ENCODE results near the gene CRABP2. TPM values are rescaled to one million over a fixed set of nuclear protein-coding genes. Genes with fewer than 3 reads are reported as not detected.

CRABP2 gene
- total RNA-seq, 2 experiments from 2014 or later: 3.2 to 4.2 TPM

DNA sequence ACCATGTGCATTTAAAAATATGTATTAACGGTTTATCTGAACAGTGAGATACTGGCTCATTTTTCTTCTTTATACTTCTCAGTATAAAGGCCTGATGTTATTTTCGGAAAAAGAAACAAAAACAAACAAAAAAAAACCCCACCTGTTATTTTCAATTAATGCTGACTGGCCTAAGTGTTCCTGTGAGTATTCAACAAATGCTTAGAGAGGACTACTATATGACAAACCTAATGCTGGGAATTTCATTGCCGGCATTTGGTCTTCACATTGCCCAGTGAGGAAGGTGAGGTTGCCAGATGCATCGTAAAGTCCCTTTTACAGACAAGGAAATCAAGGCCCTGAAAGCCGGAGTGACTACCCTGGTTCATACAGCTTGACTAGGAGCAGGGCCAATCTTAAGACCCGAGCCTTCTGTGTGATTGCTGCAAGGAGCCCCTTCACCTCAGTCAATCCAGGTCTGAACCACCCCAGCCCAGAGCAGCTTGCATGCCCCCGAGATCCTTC lies 34.9 kb upstream of the CRABP2 start:
- POLR2A ChIA-PET: interaction anchor here (0.9 to 3.6 kb wide), 7 partner anchors 11 to 235 kb away, joined by 3 to 169 read pairs (median 11); partner anchors contain the start of genes CRABP2, HDGF, ISG20L2 and METTL25B
- intact Hi-C loops (cut with DNase I, micrococcal nuclease): loop anchor here (1.0 to 10.0 kb wide), 5 partner anchors 10 to 688 kb away; partner anchors contain the start of genes LAMTOR2 (in 1 of the 2), PMF1 (in 1 of the 2), SMG5 (in 1 of the 2) and TMEM79 (in 1 of the 2)
- CTCF ChIA-PET: interaction anchor here (1.0 to 6.3 kb wide), 6 partner anchors 9 to 120 kb away, joined by 4 to 62 read pairs (median 10); partner anchors contain the start of genes ISG20L2, METTL25B, NTRK1 and PRCC
- H3K4me1 ChIP-seq (ENCODE audit: insufficient read depth, low read length): peaks cover 24% of the 10 kb centered on the region
- peak overlapping the region; percentile 74 for H3K4me3 ChIP-seq (ENCODE audit: low read length)
- peak overlapping the region; percentile 89 for H3K27ac Mint-ChIP-seq
- peaks cover 0 to 3% of the 10 kb centered on the region in 2 experiments for H3K9me3 ChIP-seq (ENCODE audit: control insufficient read depth in 1 of 2, insufficient read depth in 1 of 2, low read length in 2 of 2)
- peaks cover 58% of the 10 kb centered on the region for H3K36me3 ChIP-seq (ENCODE audit: insufficient read depth, low read length)
- H3K4me1 Mint-ChIP-seq (ENCODE audit: low read depth): peaks cover 33% of the 10 kb centered on the region
- DNase-seq (no peak), ATAC-seq (ENCODE audit: poor library complexity) (no peak)
- no peaks in the 10 kb centered on the region for H3K27me3 ChIP-seq (ENCODE audit: control insufficient read depth in 1 of 2, insufficient read depth in 2 of 2, low read length in 2 of 2)
- peaks cover 70% of the 10 kb centered on the region for H3K36me3 Mint-ChIP-seq (ENCODE audit: low read depth)
- H3K4me3 Mint-ChIP-seq: peak overlapping the region; percentile 94
- peak overlapping the region; percentile 82 to 86 for H3K27ac ChIP-seq (ENCODE audit: low read depth in 1 of 2, low read length in 2 of 2)
- no peaks in the 10 kb centered on the region for H3K27me3 Mint-ChIP-seq
- H3K9me3 Mint-ChIP-seq: peaks cover 2% of the 10 kb centered on the region
- TF ChIP-seq CTCF (IDR thresholded peaks at IDR 0.05): no peak

- no peaks in the 10 kb centered on the region for H3K9me3 ChIP-seq (ENCODE audit: control insufficient read depth in 1 of 2, insufficient read depth in 1 of 2, low read length in 2 of 2)
- Mint-ChIP-seq H3K27ac (peak overlapping the region; percentile 62), H3K27me3 (no peaks in the 10 kb centered on the region), H3K9me3 (peaks cover 2% of the 10 kb centered on the region), H3K36me3 (ENCODE audit: low read depth) (peaks cover 58% of the 10 kb centered on the region), H3K4me1 (ENCODE audit: low read depth) (peaks cover 30% of the 10 kb centered on the region), H3K4me3 (peak overlapping the region; percentile 57)
- ATAC-seq (ENCODE audit: poor library complexity) (no peak), DNase-seq (no peak)
- ChIA-PET POLR2A (interaction anchor here (0.9 to 1.1 kb wide), 3 partner anchors 11 to 30 kb away, joined by 3 to 4 read pairs (median 3); partner anchors contain the start of genes ISG20L2 and METTL25B), CTCF (interaction anchor here (0.5 to 6.3 kb wide), 4 partner anchors 11 to 50 kb away, joined by 3 to 62 read pairs (median 8); partner anchors contain the start of genes ISG20L2 and METTL25B)
- H3K4me3 ChIP-seq (ENCODE audit: low read length): no peak overlapping the region
- intact Hi-C loops (cut with DNase I, micrococcal nuclease): no loop called here
- H3K4me1 ChIP-seq (ENCODE audit: insufficient read depth, low read length): peaks cover 20% of the 10 kb centered on the region
- TF ChIP-seq CTCF (IDR thresholded peaks at IDR 0.05): no peak
- peaks cover 47% of the 10 kb centered on the region for H3K36me3 ChIP-seq (ENCODE audit: insufficient read depth, low read length)
- H3K27me3 ChIP-seq (ENCODE audit: control insufficient read depth in 1 of 2, insufficient read depth in 2 of 2, low read length in 2 of 2): no peaks in the 10 kb centered on the region
- H3K27ac ChIP-seq (ENCODE audit: low read depth in 1 of 2, low read length in 2 of 2): no peak overlapping the region
Measured at GRCh38 chr1:156738916-156739315, 33.5 kb upstream of the CRABP2 start.

GRCh38 chr1:156738407-156738806 lies 33.0 kb upstream of the CRABP2 start:
- H3K4me3 ChIP-seq (ENCODE audit: low read length): no peak overlapping the region
- no peak overlapping the region for H3K27ac ChIP-seq (ENCODE audit: low read depth in 1 of 2, low read length in 2 of 2)
- peaks cover 30% of the 10 kb centered on the region for H3K4me1 Mint-ChIP-seq (ENCODE audit: low read depth)
- no peak overlapping the region for H3K4me3 Mint-ChIP-seq
- TF ChIP-seq CTCF (IDR thresholded peaks at IDR 0.05): no peak
- H3K27ac Mint-ChIP-seq: peak overlapping the region; percentile 62
- CTCF ChIA-PET: interaction anchor here (0.5 to 6.3 kb wide), 3 partner anchors 11 to 25 kb away, joined by 3 to 62 read pairs (median 3); partner anchors contain the start of genes ISG20L2 and METTL25B
- peaks cover 20% of the 10 kb centered on the region for H3K4me1 ChIP-seq (ENCODE audit: insufficient read depth, low read length)
- POLR2A ChIA-PET: interaction anchor here (0.9 to 1.1 kb wide), 2 partner anchors 12 to 30 kb away, joined by 3 read pairs; no protein-coding TSS in a partner anchor
- H3K27me3 Mint-ChIP-seq: no peaks in the 10 kb centered on the region
- no peaks in the 10 kb centered on the region for H3K27me3 ChIP-seq (ENCODE audit: control insufficient read depth in 1 of 2, insufficient read depth in 2 of 2, low read length in 2 of 2)
- H3K36me3 Mint-ChIP-seq (ENCODE audit: low read depth): peaks cover 53% of the 10 kb centered on the region
- H3K9me3 Mint-ChIP-seq: peaks cover 2% of the 10 kb centered on the region
- no peaks in the 10 kb centered on the region for H3K9me3 ChIP-seq (ENCODE audit: control insufficient read depth in 1 of 2, insufficient read depth in 1 of 2, low read length in 2 of 2)
- intact Hi-C loops (cut with DNase I, micrococcal nuclease): no loop called here
- no peak for DNase-seq
- no peak for ATAC-seq (ENCODE audit: poor library complexity)
- H3K36me3 ChIP-seq (ENCODE audit: insufficient read depth, low read length): peaks cover 44% of the 10 kb centered on the region
